Central memory CD8-positive, alpha-beta T cell (primary cell): ENCODE measurements around the gene NAB2.

Experiments used
- ATAC-seq: fragments of 150-1000 bp; cut with Tn5 transposase; replicated peaks from 2 replicates; pipeline ENCODE4 v1.10.0; 2022; ENCODE audit warnings: mild to moderate bottlenecking, moderate FRiP score, moderate number of reproducible peaks; ENCODE audit not compliant: poor library complexity, severe bottlenecking; ENCODE audit errors: extremely low read depth
- DNase-seq, 2 donors: peaks; one replicate each; pipeline ENCODE4 v3.0.0; 2021; ENCODE audit warnings: low spot score in 2 of 2
- H3K27ac Mint-ChIP-seq: one replicate; pipeline ENCODE4 v1.8.0; 2022; ENCODE audit warnings: low read depth, mild to moderate bottlenecking, moderate library complexity, mixed read lengths
- H3K27me3 Mint-ChIP-seq: one replicate; pipeline ENCODE4 v1.8.0; 2022; ENCODE audit warnings: mixed read lengths
- H3K36me3 Mint-ChIP-seq: one replicate; pipeline ENCODE4 v1.8.0; 2022; ENCODE audit warnings: mild to moderate bottlenecking, moderate library complexity, mixed read lengths; ENCODE audit not compliant: insufficient read depth
- H3K4me1 Mint-ChIP-seq: one replicate; pipeline ENCODE4 v1.8.0; 2022; ENCODE audit warnings: mixed read lengths
- H3K4me3 Mint-ChIP-seq: one replicate; pipeline ENCODE4 v1.8.0; 2022; ENCODE audit warnings: mild to moderate bottlenecking, moderate library complexity, mixed read lengths
- H3K9me3 Mint-ChIP-seq: one replicate; pipeline ENCODE4 v1.8.0; 2022; ENCODE audit warnings: mixed read lengths

Gene NAB2, protein sequence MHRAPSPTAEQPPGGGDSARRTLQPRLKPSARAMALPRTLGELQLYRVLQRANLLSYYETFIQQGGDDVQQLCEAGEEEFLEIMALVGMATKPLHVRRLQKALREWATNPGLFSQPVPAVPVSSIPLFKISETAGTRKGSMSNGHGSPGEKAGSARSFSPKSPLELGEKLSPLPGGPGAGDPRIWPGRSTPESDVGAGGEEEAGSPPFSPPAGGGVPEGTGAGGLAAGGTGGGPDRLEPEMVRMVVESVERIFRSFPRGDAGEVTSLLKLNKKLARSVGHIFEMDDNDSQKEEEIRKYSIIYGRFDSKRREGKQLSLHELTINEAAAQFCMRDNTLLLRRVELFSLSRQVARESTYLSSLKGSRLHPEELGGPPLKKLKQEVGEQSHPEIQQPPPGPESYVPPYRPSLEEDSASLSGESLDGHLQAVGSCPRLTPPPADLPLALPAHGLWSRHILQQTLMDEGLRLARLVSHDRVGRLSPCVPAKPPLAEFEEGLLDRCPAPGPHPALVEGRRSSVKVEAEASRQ

DNA sequence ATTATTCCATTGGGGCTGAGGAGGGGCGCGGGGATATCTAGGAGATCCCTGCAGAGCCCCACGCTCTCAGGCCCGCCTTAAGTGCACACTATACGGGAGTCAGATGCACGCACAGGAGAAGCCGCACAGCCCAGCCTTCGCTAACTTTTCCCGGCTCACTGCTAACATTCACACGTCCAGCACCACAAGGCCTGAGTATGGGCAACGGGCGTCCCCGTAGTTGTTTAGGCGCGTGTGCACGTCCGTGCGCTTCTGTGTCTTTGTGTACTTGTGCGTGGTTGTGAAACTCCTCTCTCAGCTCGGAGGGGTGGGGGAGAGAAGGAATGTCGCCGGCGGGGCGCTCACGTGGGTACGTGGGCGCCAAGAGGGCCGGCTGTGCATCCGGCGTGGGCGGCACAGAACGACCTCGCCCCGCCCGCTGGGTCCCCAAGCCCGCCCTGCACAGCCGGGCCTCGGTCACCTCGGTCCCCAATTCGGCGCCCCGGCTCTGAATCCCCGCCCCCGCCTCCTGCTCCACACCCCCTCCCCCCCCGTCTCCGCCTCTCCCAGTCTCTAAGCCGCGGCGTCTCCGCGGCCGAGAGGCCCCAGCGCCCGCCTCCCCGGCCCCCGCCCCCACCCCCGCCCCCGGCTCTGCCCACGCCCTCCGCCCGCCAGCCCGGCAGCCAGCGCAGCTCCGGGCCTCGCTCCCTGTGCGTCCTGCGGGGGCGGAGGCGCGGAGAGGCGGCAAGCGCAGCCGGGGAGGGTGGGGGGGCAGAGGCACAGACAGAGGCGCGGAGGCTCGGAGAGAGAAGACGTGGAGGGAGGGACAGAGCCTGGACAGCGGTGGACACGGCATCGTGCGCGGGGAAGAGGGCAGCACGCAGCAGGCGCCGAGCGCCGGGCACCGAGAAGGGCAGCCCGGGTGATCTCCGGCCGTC is at the start of gene NAB2:
Gene NAB2, plus strand, starts transcription at position 761 of the 917 bp plus-strand sequence. CDS start 158 bp downstream, outside the sequence.
- ATAC-seq (peak; percentile 69), DNase-seq (peak; percentile 75 to 84)
- peaks cover 67% of the 10 kb centered on the region for H3K4me1 Mint-ChIP-seq
- no peaks in the 10 kb centered on the region for H3K27me3 Mint-ChIP-seq
- H3K4me3 Mint-ChIP-seq, result peak within 1 kb of the TSS; percentile 91
- H3K36me3 Mint-ChIP-seq, result peaks cover 16% of the 10 kb centered on the region
- H3K9me3 Mint-ChIP-seq, result no peaks in the 10 kb centered on the region
- H3K27ac Mint-ChIP-seq, result peak within 1 kb of the TSS; percentile 84

DNA sequence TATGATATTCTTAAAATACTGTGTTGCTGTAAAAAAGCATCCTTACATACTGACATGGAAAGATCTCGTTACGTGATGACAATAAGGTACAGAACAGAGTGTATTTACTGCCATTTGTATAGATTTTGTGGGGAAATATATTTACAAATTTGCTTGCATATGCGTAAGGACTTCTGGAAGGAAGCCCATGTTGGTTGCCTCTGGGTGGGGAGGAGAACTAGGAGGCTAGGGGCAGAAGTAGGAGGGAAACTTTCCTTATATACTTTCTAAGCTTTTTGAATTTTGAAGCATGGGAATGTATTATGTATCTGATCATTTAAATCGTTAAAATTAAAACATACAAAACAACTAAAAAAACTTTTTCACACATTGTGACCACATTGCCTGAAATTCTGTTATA is 48.7 kb upstream of the NAB2 start:
- Mint-ChIP-seq H3K4me3 (no peak overlapping the region), H3K27me3 (peaks cover 10% of the 10 kb centered on the region), H3K9me3 (no peaks in the 10 kb centered on the region), H3K27ac (no peak overlapping the region), H3K4me1 (no peaks in the 10 kb centered on the region), H3K36me3 (no peaks in the 10 kb centered on the region)
- DNase-seq (no peak), ATAC-seq (no peak)

DNA sequence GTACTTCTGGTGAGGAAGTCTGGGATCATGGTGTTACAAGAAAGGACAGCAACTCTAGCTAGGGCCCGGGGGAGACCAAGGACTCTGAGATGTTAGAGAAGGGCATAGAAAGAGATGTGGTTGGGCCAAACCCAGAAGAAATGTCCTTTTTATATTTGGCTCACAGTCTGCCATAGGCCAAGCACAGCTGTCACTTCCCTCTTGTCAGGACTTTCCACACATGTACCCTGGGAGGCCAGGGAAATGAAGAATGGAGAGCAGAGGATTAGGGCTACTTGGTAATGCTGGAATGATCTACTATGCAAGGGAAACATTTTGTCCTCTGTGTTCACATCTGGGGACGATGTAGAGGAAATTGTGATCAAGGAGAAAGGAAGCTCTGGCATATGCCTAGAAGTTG is 48.2 kb upstream of the NAB2 start:
- Mint-ChIP-seq H3K9me3 (no peaks in the 10 kb centered on the region), H3K27me3 (peaks cover 10% of the 10 kb centered on the region), H3K27ac (no peak overlapping the region), H3K4me3 (no peak overlapping the region), H3K36me3 (no peaks in the 10 kb centered on the region), H3K4me1 (no peaks in the 10 kb centered on the region)
- DNase-seq, result no peak
- ATAC-seq, result no peak

DNA sequence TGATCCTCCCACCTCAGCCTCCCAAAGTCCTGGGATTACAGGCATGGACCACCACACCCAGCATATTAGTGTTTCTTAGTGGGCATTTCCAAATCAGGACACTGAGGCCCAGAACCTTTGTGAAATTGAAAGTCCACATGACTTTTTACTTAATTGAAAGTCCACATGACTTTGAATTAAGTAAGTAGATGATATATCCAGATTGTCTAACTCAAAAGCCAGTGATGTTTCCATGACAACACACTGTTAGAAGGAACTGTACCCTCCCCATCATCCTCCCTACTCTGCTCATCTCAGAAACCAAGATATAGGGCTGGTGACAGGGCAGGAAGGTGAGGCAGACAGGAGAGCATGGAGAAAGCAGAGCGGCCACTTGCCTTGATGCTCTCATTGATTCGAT is 46.2 kb upstream of the NAB2 start:
- DNase-seq, result no peak
- H3K4me1 Mint-ChIP-seq, result peaks cover 19% of the 10 kb centered on the region
- H3K36me3 Mint-ChIP-seq, result no peaks in the 10 kb centered on the region
- H3K4me3 Mint-ChIP-seq, result no peak overlapping the region
- no peak for ATAC-seq
- H3K9me3 Mint-ChIP-seq, result no peaks in the 10 kb centered on the region
- no peak overlapping the region for H3K27ac Mint-ChIP-seq
- peaks cover 9% of the 10 kb centered on the region for H3K27me3 Mint-ChIP-seq

DNA sequence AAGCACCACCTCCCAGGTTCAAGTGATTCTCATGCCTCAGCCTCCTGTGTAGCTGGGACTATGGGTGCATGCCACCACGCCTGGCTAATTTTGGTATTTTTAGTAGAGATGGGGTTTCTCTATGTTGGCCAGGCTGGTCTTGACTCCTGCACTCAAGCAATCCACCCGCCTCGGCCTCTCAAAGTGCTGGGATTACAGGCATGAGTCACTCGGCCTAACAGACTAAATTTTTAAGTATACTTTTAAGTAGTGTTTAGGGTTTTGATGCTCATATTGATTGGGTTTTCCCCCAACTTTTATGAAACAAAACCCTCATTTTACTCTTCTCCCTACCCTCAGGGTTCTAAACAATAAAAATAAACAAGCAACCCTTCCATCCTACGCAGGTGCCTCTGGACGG is 44.4 kb upstream of the NAB2 start:
- no peak overlapping the region for H3K27ac Mint-ChIP-seq
- H3K9me3 Mint-ChIP-seq, result no peaks in the 10 kb centered on the region
- peaks cover 30% of the 10 kb centered on the region for H3K4me1 Mint-ChIP-seq
- no peak for ATAC-seq
- no peaks in the 10 kb centered on the region for H3K27me3 Mint-ChIP-seq
- no peaks in the 10 kb centered on the region for H3K36me3 Mint-ChIP-seq
- no peak overlapping the region for H3K4me3 Mint-ChIP-seq
- no peak for DNase-seq

DNA sequence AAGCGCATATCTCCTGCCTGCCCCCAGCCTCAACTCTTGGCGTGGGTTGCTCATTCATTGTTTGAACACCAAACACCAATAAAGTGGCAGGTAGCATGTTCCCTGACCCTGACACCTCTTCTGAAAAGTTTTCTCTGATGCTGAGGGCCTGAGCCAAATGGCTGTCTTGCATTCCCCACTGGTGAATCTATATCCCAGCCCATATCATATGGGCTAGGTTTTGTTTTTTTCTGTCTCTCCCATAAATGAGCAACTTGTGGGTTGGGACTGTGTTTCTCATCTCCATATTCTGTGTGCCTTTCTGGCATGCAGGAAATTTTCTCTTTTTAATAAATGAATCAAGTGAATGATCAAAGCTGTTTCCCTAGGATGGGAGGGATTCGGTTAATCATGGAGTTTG is 44.0 kb upstream of the NAB2 start:
- ATAC-seq, result no peak
- Mint-ChIP-seq H3K9me3 (no peaks in the 10 kb centered on the region), H3K36me3 (no peaks in the 10 kb centered on the region), H3K4me1 (peaks cover 30% of the 10 kb centered on the region), H3K27ac (no peak overlapping the region), H3K27me3 (no peaks in the 10 kb centered on the region), H3K4me3 (no peak overlapping the region)
- no peak for DNase-seq

DNA sequence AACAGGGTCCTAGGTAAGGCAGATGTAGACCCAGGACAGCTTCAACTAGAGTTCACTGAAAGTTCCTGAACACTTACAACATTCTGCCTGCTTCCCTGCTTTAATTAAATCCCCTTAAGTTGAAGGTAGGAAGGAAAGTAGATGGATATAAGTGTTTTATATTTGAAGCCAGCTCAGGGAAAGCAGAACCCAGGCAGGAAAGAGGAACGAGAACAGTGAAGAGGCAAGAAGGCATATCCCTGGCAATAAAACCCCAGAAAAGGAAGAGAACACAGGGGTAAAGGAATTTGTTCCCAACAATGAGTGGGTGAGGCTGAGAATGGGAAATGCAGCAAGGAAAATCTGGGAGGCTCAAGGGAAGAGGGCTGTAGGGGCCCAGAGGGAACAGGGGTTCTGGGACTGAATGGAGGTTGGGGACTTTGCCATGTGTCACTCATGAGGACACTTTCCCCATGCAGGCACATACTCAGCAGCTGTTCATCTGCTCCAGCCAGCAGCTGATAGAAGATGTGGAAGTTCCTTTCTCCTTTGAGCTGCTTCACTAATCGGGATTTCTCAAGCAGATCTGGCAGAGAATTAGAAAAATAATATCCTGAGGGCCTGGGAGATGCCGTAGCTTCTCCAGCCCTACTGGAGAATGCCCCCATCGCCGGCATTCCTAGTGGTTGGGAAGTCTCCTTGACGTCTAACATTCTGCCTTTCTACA is 42.7 kb upstream of the NAB2 start:
- H3K36me3 Mint-ChIP-seq, result no peaks in the 10 kb centered on the region
- no peaks in the 10 kb centered on the region for H3K27me3 Mint-ChIP-seq
- DNase-seq, result no peak
- no peaks in the 10 kb centered on the region for H3K9me3 Mint-ChIP-seq
- peak overlapping the region; percentile 60 for H3K27ac Mint-ChIP-seq
- peaks cover 36% of the 10 kb centered on the region for H3K4me1 Mint-ChIP-seq
- no peak for ATAC-seq
- H3K4me3 Mint-ChIP-seq, result peak overlapping the region; percentile 44

DNA sequence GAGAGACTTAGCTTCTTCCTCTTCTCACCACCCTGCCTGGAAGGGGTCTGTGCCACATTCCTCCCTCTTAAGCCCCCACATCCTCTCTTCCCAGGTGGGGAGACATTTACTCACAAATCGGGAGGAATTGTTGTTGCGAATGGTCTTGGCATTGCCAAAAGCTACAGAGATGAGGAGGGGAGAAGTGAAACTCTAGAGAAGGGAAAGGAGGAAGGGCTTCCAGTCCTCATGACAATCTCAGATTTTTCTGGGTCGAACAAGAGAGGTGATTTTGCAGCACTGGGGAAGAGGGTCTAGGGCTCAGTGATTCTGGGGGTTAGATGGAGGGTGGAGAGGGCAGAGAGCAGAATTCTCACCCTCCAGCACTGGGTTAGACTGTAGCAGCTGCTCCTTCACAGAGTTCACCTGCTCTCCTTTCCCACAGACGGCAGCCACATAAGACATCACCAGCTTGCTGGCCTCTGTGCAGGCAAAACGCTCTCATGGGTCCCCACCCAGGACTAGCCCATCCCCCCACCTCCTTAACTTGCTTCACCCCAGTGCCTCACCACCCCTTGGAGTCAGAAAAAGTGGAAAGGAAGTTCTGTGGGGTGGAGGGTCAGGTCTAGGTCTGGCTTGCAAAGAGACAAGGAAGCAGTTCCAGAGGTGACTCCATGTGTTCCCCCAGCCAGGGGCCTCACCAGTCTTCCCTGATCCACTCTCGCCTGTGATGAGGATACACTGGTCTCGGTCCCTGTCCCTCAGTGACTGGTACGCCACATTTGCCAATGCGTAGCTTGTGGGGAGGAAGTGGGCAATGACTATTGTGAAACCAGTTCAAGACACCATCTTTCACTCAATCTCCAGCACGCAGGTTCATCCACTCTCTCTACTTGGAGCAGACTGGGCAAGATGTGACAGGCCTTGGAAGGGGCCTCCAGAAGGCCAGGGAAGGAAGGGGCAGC is 41.7 kb upstream of the NAB2 start:
- no peaks in the 10 kb centered on the region for H3K9me3 Mint-ChIP-seq
- no peaks in the 10 kb centered on the region for H3K27me3 Mint-ChIP-seq
- H3K4me1 Mint-ChIP-seq, result peaks cover 38% of the 10 kb centered on the region
- peak overlapping the region; percentile 60 for H3K27ac Mint-ChIP-seq
- peak overlapping the region; percentile 44 for H3K4me3 Mint-ChIP-seq
- DNase-seq (peak; percentile 27 to 28), ATAC-seq (peak; percentile 74)
- H3K36me3 Mint-ChIP-seq, result no peaks in the 10 kb centered on the region

DNA sequence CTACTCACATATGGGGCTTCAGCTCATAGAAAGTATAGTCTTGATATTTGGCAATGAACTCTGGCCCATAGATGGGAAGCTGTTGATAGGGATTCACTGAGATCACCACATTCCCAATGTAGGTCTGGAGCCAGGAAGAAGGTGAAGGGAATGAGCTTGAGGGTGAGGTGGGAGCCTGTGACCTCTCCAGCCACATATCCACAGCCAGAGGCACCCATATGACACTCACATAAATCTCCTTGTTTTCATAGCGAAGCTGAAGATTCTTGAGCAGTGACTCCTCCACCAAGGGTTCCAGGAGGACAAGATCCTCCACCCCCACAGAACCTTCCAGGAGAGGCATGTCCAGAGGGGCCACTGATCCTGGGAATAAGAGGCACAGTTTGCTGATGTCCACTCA is 40.9 kb upstream of the NAB2 start:
- ATAC-seq, result no peak

DNA sequence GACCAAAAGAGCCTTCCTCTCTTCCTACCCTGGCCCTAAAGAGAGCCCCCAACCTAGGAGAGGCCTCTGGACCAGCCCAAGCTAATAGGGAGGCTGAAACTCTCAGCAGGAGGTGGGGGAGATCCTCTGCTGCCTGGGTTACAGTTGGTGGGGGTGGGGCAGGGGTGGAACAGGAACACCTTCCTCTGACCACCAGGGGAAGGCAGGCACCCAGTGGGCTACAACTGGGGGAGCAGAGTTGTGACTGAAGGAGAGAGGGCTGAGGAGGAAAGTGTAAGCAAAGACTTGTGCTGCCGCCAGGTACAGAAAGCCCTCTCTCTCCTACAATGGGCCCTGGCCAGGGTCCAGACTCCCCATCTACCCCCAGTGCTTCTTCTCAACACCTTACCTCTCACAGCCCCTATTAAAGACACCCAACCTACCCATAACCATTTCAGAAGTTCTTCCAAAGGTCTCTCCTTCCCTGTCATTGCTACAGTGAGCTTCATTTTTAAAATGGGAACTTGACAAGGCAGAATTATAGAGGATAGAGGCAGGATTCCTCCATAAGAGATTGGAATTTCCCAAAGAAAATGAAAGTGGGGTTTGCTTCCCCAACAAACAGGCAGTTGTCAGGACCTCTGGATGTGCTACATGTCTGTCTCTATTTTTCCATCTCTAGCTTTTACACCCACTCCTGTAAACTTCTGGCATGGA is 40.3 kb upstream of the NAB2 start:
- peak overlapping the region; percentile 14 for H3K4me3 Mint-ChIP-seq
- H3K36me3 Mint-ChIP-seq, result no peaks in the 10 kb centered on the region
- peak overlapping the region; percentile 12 for H3K27ac Mint-ChIP-seq
- no peaks in the 10 kb centered on the region for H3K27me3 Mint-ChIP-seq
- no peaks in the 10 kb centered on the region for H3K9me3 Mint-ChIP-seq
- DNase-seq (no peak), ATAC-seq (no peak)
- peaks cover 38% of the 10 kb centered on the region for H3K4me1 Mint-ChIP-seq

More for the DNA sequence above, 40.9 kb upstream of the NAB2 start:
- peak overlapping the region; percentile 44 for H3K4me3 Mint-ChIP-seq
- H3K4me1 Mint-ChIP-seq, result peaks cover 38% of the 10 kb centered on the region
- no peak for DNase-seq
- no peaks in the 10 kb centered on the region for H3K9me3 Mint-ChIP-seq
- H3K36me3 Mint-ChIP-seq, result no peaks in the 10 kb centered on the region
- H3K27ac Mint-ChIP-seq, result peak overlapping the region; percentile 60
- no peaks in the 10 kb centered on the region for H3K27me3 Mint-ChIP-seq

DNA sequence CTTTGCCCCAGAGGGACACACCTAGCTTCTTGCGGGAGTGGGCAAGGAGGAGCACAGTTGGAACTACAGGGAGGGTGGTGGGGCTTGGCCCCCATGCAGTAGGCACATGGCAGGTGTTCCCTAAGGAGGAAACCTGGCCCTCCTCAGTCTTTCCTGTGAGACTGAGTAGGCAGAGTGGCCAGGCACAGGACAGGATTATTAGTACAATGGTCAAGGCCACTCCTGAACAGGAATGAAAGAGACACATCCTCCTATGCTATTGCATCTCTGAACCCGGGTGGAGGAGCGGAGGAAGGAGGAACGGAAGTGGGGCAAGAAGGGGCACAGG is 39.8 kb upstream of the NAB2 start:
- Mint-ChIP-seq H3K27me3 (no peaks in the 10 kb centered on the region), H3K36me3 (no peaks in the 10 kb centered on the region), H3K4me1 (peaks cover 38% of the 10 kb centered on the region), H3K4me3 (no peak overlapping the region), H3K27ac (no peak overlapping the region), H3K9me3 (no peaks in the 10 kb centered on the region)
- DNase-seq (no peak), ATAC-seq (no peak)
